ENCODE data around the gene C21orf58. TPM values are rescaled to one million over a fixed set of nuclear protein-coding genes. Genes with fewer than 3 reads are reported as not detected.

The C21orf58 gene
- total RNA-seq, 1 donor from 2014 or later: 20.7 TPM

GRCh38 chr21:46349134-46349760 lies 25.6 kb upstream of the C21orf58 start:
- Mint-ChIP-seq H3K9me3 (no peaks in the 10 kb centered on the region), H3K4me1 (no peaks in the 10 kb centered on the region), H3K4me3 (no peak overlapping the region), H3K27me3 (ENCODE audit: low read depth) (no peaks in the 10 kb centered on the region), H3K27ac (no peak overlapping the region), H3K36me3 (peaks cover 20% of the 10 kb centered on the region)
- no peak for TF ChIP-seq CTCF (IDR thresholded peaks at IDR 0.05; ENCODE audit: unreplicated experiment)
- DNase-seq (ENCODE audit: low spot score in 2 of 2, unreplicated experiment in 2 of 2): no peak

GRCh38 chr21:46347791-46348381 lies 24.2 kb upstream of the C21orf58 start:
- Mint-ChIP-seq H3K27ac (no peak overlapping the region), H3K4me1 (no peaks in the 10 kb centered on the region), H3K9me3 (no peaks in the 10 kb centered on the region), H3K4me3 (no peak overlapping the region), H3K36me3 (peaks cover 26% of the 10 kb centered on the region), H3K27me3 (ENCODE audit: low read depth) (no peaks in the 10 kb centered on the region)
- TF ChIP-seq CTCF (IDR thresholded peaks at IDR 0.05; ENCODE audit: unreplicated experiment): no peak
- DNase-seq (ENCODE audit: low spot score in 2 of 2, unreplicated experiment in 2 of 2): no peak

- no peaks in the 10 kb centered on the region for H3K4me1 Mint-ChIP-seq
- H3K27ac Mint-ChIP-seq: no peak overlapping the region
- TF ChIP-seq CTCF (IDR thresholded peaks at IDR 0.05; ENCODE audit: unreplicated experiment): no peak
- H3K4me3 Mint-ChIP-seq: no peak overlapping the region
- DNase-seq (ENCODE audit: low spot score in 2 of 2, unreplicated experiment in 2 of 2): no peak
- peaks cover 29% of the 10 kb centered on the region for H3K36me3 Mint-ChIP-seq
- H3K27me3 Mint-ChIP-seq (ENCODE audit: low read depth): no peaks in the 10 kb centered on the region
- no peaks in the 10 kb centered on the region for H3K9me3 Mint-ChIP-seq
These were observed 23.5 kb upstream of the C21orf58 start for GRCh38 chr21:46347203-46347550.

- H3K4me1 Mint-ChIP-seq: no peaks in the 10 kb centered on the region
- no peak overlapping the region for H3K4me3 Mint-ChIP-seq
- H3K9me3 Mint-ChIP-seq: no peaks in the 10 kb centered on the region
- no peak overlapping the region for H3K27ac Mint-ChIP-seq
- peaks cover 29% of the 10 kb centered on the region for H3K36me3 Mint-ChIP-seq
- no peak for TF ChIP-seq CTCF (IDR thresholded peaks at IDR 0.05; ENCODE audit: unreplicated experiment)
- DNase-seq (ENCODE audit: low spot score in 2 of 2, unreplicated experiment in 2 of 2): no peak
- H3K27me3 Mint-ChIP-seq (ENCODE audit: low read depth): no peaks in the 10 kb centered on the region
These were observed 22.9 kb upstream of the C21orf58 start for GRCh38 chr21:46346296-46347202.

- no peaks in the 10 kb centered on the region for H3K27me3 Mint-ChIP-seq (ENCODE audit: low read depth)
- no peak overlapping the region for H3K4me3 Mint-ChIP-seq
- H3K9me3 Mint-ChIP-seq: no peaks in the 10 kb centered on the region
- H3K4me1 Mint-ChIP-seq: no peaks in the 10 kb centered on the region
- TF ChIP-seq CTCF (IDR thresholded peaks at IDR 0.05; ENCODE audit: unreplicated experiment): no peak
- H3K36me3 Mint-ChIP-seq: peaks cover 32% of the 10 kb centered on the region
- H3K27ac Mint-ChIP-seq: no peak overlapping the region
- no peak for DNase-seq (ENCODE audit: low spot score in 2 of 2, unreplicated experiment in 2 of 2)
These were observed 22.2 kb upstream of the C21orf58 start for GRCh38 chr21:46345861-46346260.

Data from mesothelial cell of epicardium (in vitro differentiated cells).